ENCODE measurements around the gene GNL1. TPM values are rescaled to one million over a fixed set of nuclear protein-coding genes. Genes with fewer than 3 reads are reported as not detected.
A peak's percentile ranks its signal among the peaks of the same experiment; 100 is the strongest.

The GNL1 gene
- total and polyA plus RNA-seq, 9 of the 15 experiments (the other 6 are each of a cell fraction or from before 2014, with no cell fraction given) = 0.73 to 112 (median 58.0) TPM

DNA sequence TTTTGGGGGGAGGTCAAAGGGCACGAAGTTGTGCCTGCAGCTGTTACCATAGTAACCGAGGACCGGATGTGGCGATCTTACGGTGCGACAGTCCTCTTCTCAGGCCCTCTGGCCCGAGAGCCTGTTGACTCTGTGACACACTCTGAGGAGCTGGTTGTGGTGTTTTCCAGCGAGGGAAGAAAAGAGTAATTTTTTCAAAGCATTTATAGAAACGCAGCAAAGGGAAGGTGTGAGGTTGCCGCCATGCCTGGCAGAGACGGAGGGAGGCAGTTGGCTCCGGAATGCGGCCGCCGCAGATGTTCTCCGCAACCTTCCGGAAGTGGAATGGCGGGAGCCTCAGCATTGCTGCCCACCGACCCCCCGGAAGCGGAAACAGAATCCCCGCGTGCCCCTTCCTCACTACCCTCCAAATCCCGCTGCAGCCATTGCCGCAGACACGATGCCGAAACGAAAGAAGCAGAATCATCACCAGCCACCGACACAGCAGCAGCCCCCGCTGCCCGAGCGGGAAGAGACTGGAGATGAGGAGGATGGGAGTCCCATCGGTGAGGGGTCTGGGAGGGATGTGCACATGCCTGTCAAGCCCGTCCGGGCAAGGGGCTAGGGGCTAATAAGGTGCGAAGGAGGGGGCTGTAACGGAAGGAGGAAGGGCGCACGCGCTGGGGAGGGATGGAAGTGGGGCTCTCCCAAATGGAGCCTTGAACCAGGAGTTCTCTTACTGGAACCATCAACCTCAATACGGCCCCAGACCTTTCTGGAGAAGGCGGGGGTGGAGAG lies 805 bp upstream of the GNL1 start, which contains the start of gene PRR3 (continued):
- TF ChIP-seq ZNF668 (CRISPR knock-in tag; IDR thresholded peaks at IDR 0.05) (0 out of 2 replicates have a peak, but pooled peaks have one; percentile 60), RFX5 (IDR thresholded peaks at IDR 0.05; ENCODE audit: low read depth, low read length) (0 out of 2 replicates have a peak, but pooled peaks have one; percentile 50), SIRT6 (IDR thresholded peaks at IDR 0.05; ENCODE audit: low read depth, low read length) (no peak), ZNF174 (CRISPR knock-in tag; IDR thresholded peaks at IDR 0.05) (no peak), GTF2E2 (tag; IDR thresholded peaks at IDR 0.05) (peak; percentile 84; the same call in 1 of the 2 replicates), CREBBP (IDR thresholded peaks at IDR 0.05; ENCODE audit: low read depth, low read length) (no peak), CTBP1 (IDR thresholded peaks at IDR 0.05; ENCODE audit: borderline replicate concordance) (peak; percentile 50; the same call in 1 of the 2 replicates), PRPF4 (IDR thresholded peaks at IDR 0.05; ENCODE audit: insufficient read depth, low read depth, low read length, poor library complexity, severe bottlenecking) (no peak), NFATC3 (IDR thresholded peaks at IDR 0.05) (no peak), RUNX1 (IDR thresholded peaks at IDR 0.05; ENCODE audit: low read depth) (peak; percentile 39; the same call in 1 of the 2 replicates)
- TF ChIP-seq, protein P1, sequence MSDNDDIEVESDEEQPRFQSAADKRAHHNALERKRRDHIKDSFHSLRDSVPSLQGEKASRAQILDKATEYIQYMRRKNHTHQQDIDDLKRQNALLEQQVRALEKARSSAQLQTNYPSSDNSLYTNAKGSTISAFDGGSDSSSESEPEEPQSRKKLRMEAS (CRISPR knock-in tag; IDR thresholded peaks at IDR 0.05) = peak; percentile 98
- TF ChIP-seq, protein P2, sequence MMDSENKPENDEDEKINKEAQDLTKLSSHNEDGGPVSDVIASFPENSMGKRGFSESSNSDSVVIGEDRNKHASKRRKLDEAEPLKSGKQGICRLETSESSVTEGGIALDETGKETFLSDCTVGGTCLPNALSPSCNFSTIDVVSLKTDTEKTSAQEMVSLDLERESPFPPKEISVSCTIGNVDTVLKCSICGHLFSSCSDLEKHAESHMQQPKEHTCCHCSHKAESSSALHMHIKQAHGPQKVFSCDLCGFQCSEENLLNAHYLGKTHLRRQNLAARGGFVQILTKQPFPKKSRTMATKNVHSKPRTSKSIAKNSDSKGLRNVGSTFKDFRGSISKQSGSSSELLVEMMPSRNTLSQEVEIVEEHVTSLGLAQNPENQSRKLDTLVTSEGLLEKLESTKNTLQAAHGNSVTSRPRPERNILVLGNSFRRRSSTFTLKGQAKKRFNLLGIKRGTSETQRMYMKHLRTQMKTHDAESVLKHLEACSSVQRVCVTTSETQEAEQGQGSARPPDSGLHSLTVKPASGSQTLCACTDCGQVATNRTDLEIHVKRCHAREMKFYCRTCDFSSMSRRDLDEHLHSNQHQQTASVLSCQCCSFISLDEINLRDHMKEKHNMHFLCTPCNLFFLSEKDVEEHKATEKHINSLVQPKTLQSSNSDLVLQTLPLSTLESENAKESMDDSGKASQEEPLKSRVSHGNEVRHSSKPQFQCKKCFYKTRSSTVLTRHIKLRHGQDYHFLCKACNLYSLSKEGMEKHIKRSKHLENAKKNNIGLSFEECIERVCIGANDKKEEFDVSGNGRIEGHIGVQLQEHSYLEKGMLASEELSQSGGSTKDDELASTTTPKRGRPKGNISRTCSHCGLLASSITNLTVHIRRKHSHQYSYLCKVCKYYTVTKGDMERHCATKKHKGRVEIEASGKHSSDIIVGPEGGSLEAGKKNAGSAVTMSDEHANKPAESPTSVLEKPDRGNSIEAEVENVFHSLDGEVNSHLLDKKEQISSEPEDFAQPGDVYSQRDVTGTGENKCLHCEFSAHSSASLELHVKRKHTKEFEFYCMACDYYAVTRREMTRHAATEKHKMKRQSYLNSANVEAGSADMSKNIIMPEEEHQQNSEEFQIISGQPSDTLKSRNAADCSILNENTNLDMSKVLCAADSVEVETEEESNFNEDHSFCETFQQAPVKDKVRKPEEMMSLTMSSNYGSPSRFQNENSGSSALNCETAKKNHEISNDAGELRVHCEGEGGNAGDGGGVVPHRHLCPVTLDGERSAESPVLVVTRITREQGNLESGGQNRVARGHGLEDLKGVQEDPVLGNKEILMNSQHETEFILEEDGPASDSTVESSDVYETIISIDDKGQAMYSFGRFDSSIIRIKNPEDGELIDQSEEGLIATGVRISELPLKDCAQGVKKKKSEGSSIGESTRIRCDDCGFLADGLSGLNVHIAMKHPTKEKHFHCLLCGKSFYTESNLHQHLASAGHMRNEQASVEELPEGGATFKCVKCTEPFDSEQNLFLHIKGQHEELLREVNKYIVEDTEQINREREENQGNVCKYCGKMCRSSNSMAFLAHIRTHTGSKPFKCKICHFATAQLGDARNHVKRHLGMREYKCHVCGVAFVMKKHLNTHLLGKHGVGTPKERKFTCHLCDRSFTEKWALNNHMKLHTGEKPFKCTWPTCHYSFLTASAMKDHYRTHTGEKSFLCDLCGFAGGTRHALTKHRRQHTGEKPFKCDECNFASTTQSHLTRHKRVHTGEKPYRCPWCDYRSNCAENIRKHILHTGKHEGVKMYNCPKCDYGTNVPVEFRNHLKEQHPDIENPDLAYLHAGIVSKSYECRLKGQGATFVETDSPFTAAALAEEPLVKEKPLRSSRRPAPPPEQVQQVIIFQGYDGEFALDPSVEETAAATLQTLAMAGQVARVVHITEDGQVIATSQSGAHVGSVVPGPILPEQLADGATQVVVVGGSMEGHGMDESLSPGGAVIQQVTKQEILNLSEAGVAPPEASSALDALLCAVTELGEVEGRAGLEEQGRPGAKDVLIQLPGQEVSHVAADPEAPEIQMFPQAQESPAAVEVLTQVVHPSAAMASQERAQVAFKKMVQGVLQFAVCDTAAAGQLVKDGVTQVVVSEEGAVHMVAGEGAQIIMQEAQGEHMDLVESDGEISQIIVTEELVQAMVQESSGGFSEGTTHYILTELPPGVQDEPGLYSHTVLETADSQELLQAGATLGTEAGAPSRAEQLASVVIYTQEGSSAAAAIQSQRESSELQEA (IDR thresholded peaks at IDR 0.05; ENCODE audit: low read depth) = peak; percentile 36; the same call in 1 of the 2 replicates
- TF ChIP-seq, protein P3, sequence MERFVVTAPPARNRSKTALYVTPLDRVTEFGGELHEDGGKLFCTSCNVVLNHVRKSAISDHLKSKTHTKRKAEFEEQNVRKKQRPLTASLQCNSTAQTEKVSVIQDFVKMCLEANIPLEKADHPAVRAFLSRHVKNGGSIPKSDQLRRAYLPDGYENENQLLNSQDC (CRISPR knock-in tag; IDR thresholded peaks at IDR 0.05) = 0 out of 2 replicates have a peak, but pooled peaks have one; percentile 57
- TF ChIP-seq, protein P4, sequence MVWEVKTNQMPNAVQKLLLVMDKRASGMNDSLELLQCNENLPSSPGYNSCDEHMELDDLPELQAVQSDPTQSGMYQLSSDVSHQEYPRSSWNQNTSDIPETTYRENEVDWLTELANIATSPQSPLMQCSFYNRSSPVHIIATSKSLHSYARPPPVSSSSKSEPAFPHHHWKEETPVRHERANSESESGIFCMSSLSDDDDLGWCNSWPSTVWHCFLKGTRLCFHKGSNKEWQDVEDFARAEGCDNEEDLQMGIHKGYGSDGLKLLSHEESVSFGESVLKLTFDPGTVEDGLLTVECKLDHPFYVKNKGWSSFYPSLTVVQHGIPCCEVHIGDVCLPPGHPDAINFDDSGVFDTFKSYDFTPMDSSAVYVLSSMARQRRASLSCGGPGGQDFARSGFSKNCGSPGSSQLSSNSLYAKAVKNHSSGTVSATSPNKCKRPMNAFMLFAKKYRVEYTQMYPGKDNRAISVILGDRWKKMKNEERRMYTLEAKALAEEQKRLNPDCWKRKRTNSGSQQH (CRISPR knock-in tag; IDR thresholded peaks at IDR 0.05) = no peak; the same call in 1 of the 2 replicates

Measured in K562 (cell line).